Pancreas (tissue), 10 donors: ENCODE measurements around the gene CCDC200. TPM values are rescaled to one million over a fixed set of nuclear protein-coding genes. Genes with fewer than 3 reads are reported as not detected.
"Not testable (repeated sequence)": the region's sequence is repeated elsewhere in the genome, so short reads cannot be mapped to it uniquely, and the experiment has no call there.

Experiments used
- ATAC-seq, 4 donors: fragments of 200-7000 bp; cut with Tn5 transposase; one replicate each; pipeline versions ENCODE4 v1.8.0 to v1.9.1; 2020; ENCODE audit warnings: mild to moderate bottlenecking in 4 of 4, moderate library complexity in 4 of 4
- DNase-seq, 6 donors: peaks; one replicate each; pipeline ENCODE4 v3.0.0-alpha.2; 2020
- FAIRE-seq: peaks from 2 replicates; lab custom pipeline; 2012; peaks lifted over from hg19 to GRCh38; lab: Jason Lieb, UNC
- H3K27ac ChIP-seq, 4 donors: fragments of 200-600 bp; sonication (generic); 1 replicate in 3 of 4; 2 replicates in 1 of 4; pipeline versions ENCODE4 v1.5.0 to v1.8.0; 2020
- H3K27me3 ChIP-seq, 4 donors: fragments of 200-600 bp; one replicate each; pipeline ENCODE4 v1.8.0; 2021
- H3K36me3 ChIP-seq, 3 donors: fragments of 200-600 bp; sonication (generic) in 1 of 3; one replicate each; pipeline versions ENCODE4 v1.5.0 to v1.8.0; 2020 to 2021
- H3K4me1 ChIP-seq, 3 donors: fragments of 200-600 bp; one replicate each; pipeline ENCODE4 v1.8.0; 2021
- H3K4me3 ChIP-seq, 4 donors: fragments of 200-600 bp; sonication (generic) in 2 of 4; one replicate each; pipeline versions ENCODE4 v1.5.0 to v1.8.0; 2020 to 2021
- H3K9me3 ChIP-seq, 4 donors: fragments of 200-600 bp; one replicate each; pipeline ENCODE4 v1.8.0; 2021
- WGBS, 2 donors: extraction: QIAGEN DNeasy Blood & Tissue Kit; methylation state at CpG; one replicate each; pipeline ENCODE4 v1.1.7; 2013; 5-methylcytosine and 5-hydroxymethylcytosine counted together
- intact Hi-C, 3 donors: fragments of 100-400 bp; cut with DNase I; formaldehyde crosslinking; loops; one replicate each; pipeline versions ENCODE4 v1.11.1 to v1.14.2; 2022
- polyA plus RNA-seq, 2 donors: library from polyadenylated mRNA; stranded (reverse); fragments of 200-250 nt; gene quantifications; one replicate each; pipeline ENCODE4 v1.2.3, GENCODE V29; 2013
- total RNA-seq, 6 donors: library from RNA; stranded (reverse); fragmentation: NEBNext Ultra II Directional in 4 of 6; extraction: Animal tissue kit (Norgen Biotek cat#: 25700) in 4 of 6; gene quantifications; one replicate each; pipeline versions ENCODE4 v1.2.1 to v1.2.4, GENCODE V29; 2021 to 2023
- TF ChIP-seq, protein P1 (sequence below), 4 donors: fragments of 200-600 bp; sonication (generic) in 3 of 4; IDR thresholded peaks; one replicate each; pipeline versions ENCODE4 v1.5.0 to v1.8.0; 2021; ENCODE audit warnings: antibody characterized with exemption in 4 of 4
- donor health status: healthy with polysubstance abuse.
- donor health status: DM: no; HTN: no; CAD: no; lungs with moderate emphysema.
- donor health status: DM: no; HTN: no; CAD: no.
- donor health status: control.
- donor health status: control.
- donor health status: Bipolar disorder and iron deficiency.
- donor health status: DM: yes; HTN: yes; CAD: no.
- donor health status: DM: no; HTN: no; CAD: no.
- donor health status: DM: no; HTN: no; CAD: no.
- donor health status: DM: yes; HTN: yes; CAD: no.

Gene CCDC200
- total and polyA plus RNA-seq, 8 donors: 0.26 to 0.80 (median 0.51) TPM; not detected in 5

GRCh38 chr17:43231205-43232020, 3.0 kb upstream of the CCDC200 start:
- intact Hi-C loops, H3K4me3 ChIP-seq, H3K4me1 ChIP-seq, H3K9me3 ChIP-seq, H3K27me3 ChIP-seq, H3K36me3 ChIP-seq, FAIRE-seq: not testable (repeated sequence)
- H3K27ac ChIP-seq: peak overlapping the region in 1 of 4 donors; percentile 1
- 38 to 52% methylated on average over 15 to 18 of the region's 40 CpGs for WGBS, 2 donors
- ATAC-seq: peak in 3 of 4 donors; percentile 31 to 83 (median 66)
- DNase-seq: peak in 2 of 6 donors; percentile 11 to 54

- ATAC-seq: no peak
- Histone ChIP-seq H3K4me3 (no peak overlapping the region), H3K36me3 (no peaks in the 10 kb centered on the region), H3K27ac (no peak overlapping the region), H3K9me3 (no peaks in the 10 kb centered on the region), H3K4me1 (no peaks in the 10 kb centered on the region), H3K27me3 (no peaks in the 10 kb centered on the region)
- TF ChIP-seq, protein P1, sequence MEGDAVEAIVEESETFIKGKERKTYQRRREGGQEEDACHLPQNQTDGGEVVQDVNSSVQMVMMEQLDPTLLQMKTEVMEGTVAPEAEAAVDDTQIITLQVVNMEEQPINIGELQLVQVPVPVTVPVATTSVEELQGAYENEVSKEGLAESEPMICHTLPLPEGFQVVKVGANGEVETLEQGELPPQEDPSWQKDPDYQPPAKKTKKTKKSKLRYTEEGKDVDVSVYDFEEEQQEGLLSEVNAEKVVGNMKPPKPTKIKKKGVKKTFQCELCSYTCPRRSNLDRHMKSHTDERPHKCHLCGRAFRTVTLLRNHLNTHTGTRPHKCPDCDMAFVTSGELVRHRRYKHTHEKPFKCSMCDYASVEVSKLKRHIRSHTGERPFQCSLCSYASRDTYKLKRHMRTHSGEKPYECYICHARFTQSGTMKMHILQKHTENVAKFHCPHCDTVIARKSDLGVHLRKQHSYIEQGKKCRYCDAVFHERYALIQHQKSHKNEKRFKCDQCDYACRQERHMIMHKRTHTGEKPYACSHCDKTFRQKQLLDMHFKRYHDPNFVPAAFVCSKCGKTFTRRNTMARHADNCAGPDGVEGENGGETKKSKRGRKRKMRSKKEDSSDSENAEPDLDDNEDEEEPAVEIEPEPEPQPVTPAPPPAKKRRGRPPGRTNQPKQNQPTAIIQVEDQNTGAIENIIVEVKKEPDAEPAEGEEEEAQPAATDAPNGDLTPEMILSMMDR (IDR thresholded peaks at IDR 0.05): no peak
- DNase-seq: no peak
- no peak for FAIRE-seq
- intact Hi-C loops: no loop called here
- 94 to 96% methylated on average over 7 of the region's 7 CpGs for WGBS, 2 donors
Measured at GRCh38 chr17:43226393-43226792, 2.0 kb downstream of the CCDC200 start.

DNA sequence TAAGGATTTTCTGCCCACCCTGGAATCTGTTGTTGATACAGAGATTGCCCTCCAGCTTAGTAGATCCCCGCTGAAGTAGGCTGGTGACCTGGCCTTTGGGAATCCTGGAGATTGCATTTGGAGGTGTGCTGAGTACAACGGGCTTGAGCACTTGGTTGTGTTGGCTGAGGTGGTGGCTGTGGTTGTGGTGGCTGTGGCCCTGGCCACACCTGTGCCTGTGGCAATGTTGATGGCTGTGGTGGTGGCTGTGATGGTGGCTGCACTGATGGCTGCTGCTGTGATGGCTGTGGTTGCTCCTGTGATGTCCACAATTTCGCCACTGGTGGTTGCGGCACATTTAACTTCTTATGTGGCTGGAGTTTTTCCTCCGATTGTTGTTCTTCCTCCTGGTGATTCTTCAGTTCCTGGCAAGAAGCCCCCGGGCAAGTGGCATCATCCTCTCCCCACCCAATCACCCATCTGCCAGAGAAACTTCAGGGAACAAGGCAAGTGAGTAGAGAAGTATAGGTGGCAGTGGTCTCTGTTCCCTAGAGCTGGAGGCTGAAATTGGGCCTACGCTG, 4.2 kb downstream of the CCDC200 start:
- Histone ChIP-seq H3K9me3 (no peaks in the 10 kb centered on the region), H3K27me3 (no peaks in the 10 kb centered on the region), H3K36me3 (no peaks in the 10 kb centered on the region), H3K4me1 (no peaks in the 10 kb centered on the region), H3K4me3 (no peak overlapping the region), H3K27ac (no peak overlapping the region)
- intact Hi-C loops: loop anchor here in 1 of 3 donors (5.0 kb wide), 1 partner anchor 93 kb away; no protein-coding TSS in a partner anchor
- TF ChIP-seq, protein P1 (IDR thresholded peaks at IDR 0.05): no peak
- ATAC-seq (no peak), FAIRE-seq (no peak), DNase-seq (peak in 1 of 6 donors; percentile 2)
- 89 to 94% methylated on average over 7 of the region's 7 CpGs for WGBS, 2 donors

DNA sequence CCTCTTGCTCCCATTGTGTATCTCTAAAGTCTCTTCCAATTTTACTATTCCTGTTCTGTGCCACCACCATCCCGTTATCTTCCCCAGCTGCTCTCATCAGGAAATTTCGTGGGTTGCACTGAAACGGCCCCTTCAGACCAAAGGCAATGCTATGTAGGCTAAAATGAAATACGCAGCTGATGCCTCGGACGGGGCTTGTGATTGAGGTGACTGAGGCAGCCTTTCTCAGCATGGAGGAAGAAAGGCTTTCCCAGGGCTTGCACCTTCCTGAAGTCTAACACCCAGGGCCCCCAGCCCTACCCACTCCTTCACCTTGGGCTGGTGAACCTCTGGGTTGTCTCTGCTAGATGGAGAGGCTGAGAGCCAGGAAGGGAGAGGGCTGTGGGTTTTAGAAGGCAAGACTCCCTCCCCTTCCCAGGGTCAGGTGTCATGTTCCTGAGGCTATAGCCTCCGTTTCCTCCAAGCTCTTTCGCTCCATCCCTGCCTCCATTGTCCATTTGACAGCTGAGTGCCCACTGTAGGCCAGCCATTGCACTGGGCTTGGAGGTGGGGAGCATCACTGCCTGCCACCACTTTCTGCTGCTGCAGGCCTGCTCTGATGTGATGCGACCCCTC, 7.8 kb downstream of the CCDC200 start:
- intact Hi-C loops: loop anchor here in 1 of 3 donors (5.0 kb wide), 1 partner anchor 97 kb away; no protein-coding TSS in a partner anchor
- H3K27ac ChIP-seq: no peak overlapping the region

More for the DNA sequence above, 7.8 kb downstream of the CCDC200 start:
- Histone ChIP-seq H3K4me3 (no peak overlapping the region), H3K36me3 (no peaks in the 10 kb centered on the region), H3K4me1 (peaks cover 6 to 11% (median 11%) of the 10 kb centered on the region in 3 donors), H3K27me3 (no peaks in the 10 kb centered on the region), H3K9me3 (no peaks in the 10 kb centered on the region)
- TF ChIP-seq, protein P1 (IDR thresholded peaks at IDR 0.05): no peak
- 89 to 91% methylated on average over 9 of the region's 9 CpGs for WGBS, 2 donors
- DNase-seq: peak in 1 of 6 donors; percentile 3
- ATAC-seq: no peak
- no peak for FAIRE-seq
